ENCODE results near the gene INTS14. TPM values are rescaled to one million over a fixed set of nuclear protein-coding genes. Genes with fewer than 3 reads are reported as not detected.

The INTS14 gene
- total RNA-seq, 1 experiment from 2014 or later: 44.7 TPM

DNA sequence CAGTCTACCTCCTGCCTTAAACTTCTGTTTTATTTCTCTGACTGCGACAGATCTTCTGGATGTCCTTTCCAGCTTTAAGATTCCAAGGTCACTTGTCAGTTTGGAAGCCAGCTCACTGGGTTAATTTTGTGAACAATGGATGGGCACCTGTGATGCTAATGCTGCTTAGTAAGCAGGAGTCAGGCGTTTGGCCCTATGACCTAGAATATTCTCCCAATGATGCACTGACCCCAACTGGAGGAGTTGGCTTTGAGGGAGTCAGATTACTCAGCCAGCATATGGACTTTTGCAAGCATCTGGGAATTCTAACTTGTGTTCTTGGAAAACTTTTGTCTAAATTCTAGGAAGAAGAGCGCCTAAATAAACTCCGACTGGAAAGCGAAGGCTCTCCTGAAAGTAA, 52.6 kb downstream of the INTS14 start:
- Histone ChIP-seq H2BK12ac (ENCODE audit: insufficient read length, low read depth, low read length) (no peak overlapping the region), H3K79me1 (ENCODE audit: insufficient read depth, low read depth, low read length, poor library complexity, severe bottlenecking) (peaks cover 2% of the 10 kb centered on the region), H3K4me2 (ENCODE audit: insufficient read depth, insufficient read length, low read length) (no peak overlapping the region), H2AK5ac (ENCODE audit: insufficient read length, low read length) (no peak overlapping the region), H3K18ac (ENCODE audit: insufficient read length, low read depth, low read length) (no peak overlapping the region), H3K56ac (ENCODE audit: insufficient read length, low read depth, low read length) (no peak overlapping the region), H3K27ac (ENCODE audit: insufficient read length, low read depth, low read length) (no peak overlapping the region), H4K91ac (ENCODE audit: insufficient read length, low read depth, low read length) (no peak overlapping the region), H2BK120ac (ENCODE audit: low read depth, low read length, poor library complexity, severe bottlenecking) (no peak overlapping the region), H3K9me3 (ENCODE audit: control insufficient read depth, low read depth, low read length) (no peaks in the 10 kb centered on the region), H3K27me3 (ENCODE audit: insufficient read depth, low read length) (no peaks in the 10 kb centered on the region), H3K9ac (ENCODE audit: extremely low read depth, insufficient read length, low read length) (no peak overlapping the region), H4K20me1 (ENCODE audit: control insufficient read depth, insufficient read depth, insufficient read length) (no peaks in the 10 kb centered on the region), H4K8ac (replicated peaks; ENCODE audit: insufficient read length, low read depth, low read length) (no peak overlapping the region), H2AFZ (ENCODE audit: low read length) (no peak overlapping the region), H2BK15ac (ENCODE audit: low read depth, low read length) (no peak overlapping the region), H3T11ph (ENCODE audit: low read length) (no peak overlapping the region), H2BK20ac (ENCODE audit: low read depth, low read length, poor library complexity, severe bottlenecking) (no peak overlapping the region), H3K14ac (ENCODE audit: insufficient read depth, low read length) (no peak overlapping the region), H3K4me1 (ENCODE audit: insufficient read depth, low read length) (no peaks in the 10 kb centered on the region), H2BK5ac (ENCODE audit: insufficient read length, low read length) (no peak overlapping the region), H3K23me2 (ENCODE audit: insufficient read length, low read depth, low read length, poor library complexity, severe bottlenecking) (no peaks in the 10 kb centered on the region), H3K23ac (ENCODE audit: insufficient read length, low read depth, low read length) (no peak overlapping the region), H3K4ac (ENCODE audit: low read depth, low read length) (no peak overlapping the region), H3K79me2 (ENCODE audit: insufficient read depth, low read length) (no peaks in the 10 kb centered on the region), H4K5ac (ENCODE audit: insufficient read length, low read depth, low read length) (no peak overlapping the region)
- Mint-ChIP-seq H3K27me3 (ENCODE audit: low read depth) (no peaks in the 10 kb centered on the region), H3K4me1 (no peaks in the 10 kb centered on the region), H3K4me3 (no peak overlapping the region), H3K27ac (no peak overlapping the region; a peak in 1 of 7 replicates), H3K36me3 (ENCODE audit: insufficient read depth in 1 of 3, low read depth in 3 of 3) (peaks cover 71 to 94% (median 88%) of the 10 kb centered on the region in 3 experiments), H3K9me3 (no peaks in the 10 kb centered on the region)
- no peak for DNase-seq
- WGBS (ENCODE audit: extremely low coverage, insufficient read length, low lambda C conversion rate): no CpG with 5 or more reads among the region's 5 CpGs
- TF ChIP-seq CTCF (conservative IDR thresholded peaks at IDR 0.05): no peak
